Measurements from ENCODE around the gene STK39. TPM values are rescaled to one million over a fixed set of nuclear protein-coding genes. Genes with fewer than 3 reads are reported as not detected.

STK39 gene
- total RNA-seq, 1 donor from 2014 or later: 17.7 TPM

DNA sequence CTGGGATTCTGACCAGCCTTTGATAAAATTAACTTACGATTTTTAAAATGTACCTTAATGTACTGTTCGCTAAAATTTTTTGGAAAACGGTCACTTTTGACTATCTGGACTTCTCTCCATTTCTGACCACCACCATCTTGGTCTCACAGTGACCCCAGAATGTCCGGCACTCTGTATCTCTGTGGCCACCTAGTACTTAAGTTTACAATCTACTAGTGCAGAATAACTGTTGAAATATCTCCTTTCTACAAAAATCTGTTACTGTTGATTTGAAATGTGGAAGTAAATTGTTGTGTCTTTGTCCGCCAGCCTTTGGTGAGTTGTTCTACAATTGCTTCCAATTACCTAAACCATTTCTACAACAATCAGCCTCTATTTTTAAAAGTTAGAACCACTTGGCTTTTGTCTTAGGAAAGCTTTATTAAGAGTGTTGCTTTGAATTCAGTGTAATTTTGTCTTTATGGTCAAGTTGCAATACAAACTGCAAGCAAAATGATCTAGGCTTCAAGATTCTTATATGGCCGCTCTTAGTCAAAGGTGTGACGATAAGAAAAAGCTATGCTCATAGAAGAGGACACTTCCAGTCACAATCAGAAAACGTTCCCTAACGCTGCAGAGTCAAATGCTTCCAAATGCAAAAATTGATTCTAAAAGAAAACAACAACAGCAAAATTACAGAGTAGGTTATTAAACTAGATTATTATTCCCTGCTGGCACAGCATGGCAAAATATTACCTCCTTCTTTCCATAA lies 283.3 kb downstream of the STK39 start:
- intact Hi-C loops (cut with DNase I): loop anchor here (2.0 kb wide), 1 partner anchor 155 kb away; no protein-coding TSS in a partner anchor
- DNase-seq (ENCODE audit: missing footprints): no peak

DNA sequence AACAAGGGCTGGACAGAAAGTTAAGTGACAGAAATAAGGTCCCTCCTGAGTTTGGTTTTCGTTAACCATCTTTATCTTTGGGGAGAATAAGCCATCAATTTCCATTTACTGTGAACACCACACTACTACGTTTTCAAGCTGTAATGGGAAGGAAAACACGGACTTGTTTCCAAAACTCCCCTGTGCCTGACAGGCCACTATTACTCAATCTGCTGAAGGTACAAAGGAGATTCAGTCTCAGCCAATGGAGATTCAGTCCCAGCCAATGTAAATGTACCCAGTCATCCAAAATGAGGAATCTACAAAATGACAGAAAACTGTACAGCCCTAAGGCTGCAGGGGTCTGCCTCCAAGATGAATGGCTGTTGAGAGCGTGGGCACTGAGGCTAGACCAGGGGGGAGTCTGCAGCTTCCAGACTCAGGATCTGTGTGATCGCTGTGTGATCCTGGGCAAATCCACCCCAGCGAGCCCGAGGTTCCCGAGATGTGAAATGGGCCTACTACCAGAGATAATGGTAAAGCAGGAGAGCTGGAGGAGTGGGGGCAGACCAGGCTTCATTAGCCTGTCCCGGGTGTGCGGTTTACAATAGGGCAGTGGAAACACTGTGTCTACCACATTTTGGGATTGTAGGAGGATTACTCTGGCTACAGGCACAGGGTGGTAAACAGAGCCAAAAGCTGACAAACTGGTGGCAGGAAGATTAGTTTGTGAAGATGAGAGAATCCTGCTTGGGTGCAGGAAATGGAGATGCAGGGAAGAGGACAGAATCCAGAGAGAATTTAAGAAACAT lies 284.8 kb downstream of the STK39 start:
- DNase-seq (ENCODE audit: missing footprints): no peak
- no peak for ATAC-seq
- intact Hi-C loops (cut with DNase I): no loop called here

More for the DNA sequence above, 283.3 kb downstream of the STK39 start:
- no peak for ATAC-seq

DNA sequence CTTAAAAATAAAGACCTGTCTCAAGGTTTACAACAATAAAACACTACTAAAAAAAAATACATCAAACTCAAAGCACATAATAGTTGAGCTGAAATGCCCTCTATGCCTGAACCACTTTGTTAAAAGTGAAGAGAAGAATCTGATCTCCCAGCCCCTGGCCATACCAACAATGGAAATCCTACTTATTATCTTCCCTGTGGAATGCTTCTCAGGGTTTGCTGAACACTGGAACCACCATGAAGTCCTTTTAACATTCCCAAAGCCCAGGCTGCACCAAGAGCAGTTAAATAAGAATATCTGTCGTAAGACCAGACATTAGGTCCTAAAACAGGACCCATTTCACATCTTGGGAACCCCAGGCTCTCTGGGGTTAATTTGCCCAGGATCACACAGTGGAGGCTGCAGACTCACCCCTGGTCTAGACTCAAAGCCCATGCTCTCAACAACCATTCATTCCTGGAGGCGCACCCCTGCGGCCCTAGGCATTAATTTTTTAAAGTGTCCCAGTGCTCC lies 285.8 kb downstream of the STK39 start:
- intact Hi-C loops (cut with DNase I): no loop called here
- ATAC-seq: no peak
- no peak for DNase-seq (ENCODE audit: missing footprints)

DNA sequence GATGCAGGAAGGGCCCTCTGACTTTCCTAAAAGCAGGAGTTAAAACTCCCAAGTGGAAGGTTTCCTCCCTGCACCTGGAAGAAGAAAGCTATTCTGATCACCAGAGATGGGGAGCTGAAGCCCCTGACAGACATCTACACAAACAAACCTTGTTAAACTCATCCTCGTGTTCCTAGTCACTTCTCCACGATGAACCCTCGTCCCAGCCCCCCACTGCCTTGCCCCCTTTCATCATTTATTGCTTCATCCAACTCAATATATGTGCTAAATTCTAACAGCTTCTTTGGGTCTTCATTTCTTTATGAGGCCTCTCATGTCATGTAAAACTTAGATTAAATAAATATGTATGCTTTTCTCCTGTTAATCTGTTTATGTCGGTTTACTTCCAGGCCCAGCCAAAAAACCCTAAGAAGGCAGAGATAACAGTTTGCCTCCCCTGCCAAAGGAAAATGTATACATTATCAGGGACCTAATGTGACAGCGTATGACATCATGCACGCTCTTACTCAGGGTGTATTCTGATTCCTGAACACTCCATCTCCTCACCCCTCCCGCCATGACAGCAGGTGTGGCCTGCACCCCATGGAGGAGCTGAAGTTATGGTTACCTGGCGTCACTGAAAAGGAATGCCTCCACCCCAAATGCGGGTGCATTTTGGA lies 287.2 kb downstream of the STK39 start:
- ATAC-seq: no peak
- intact Hi-C loops (cut with DNase I): no loop called here

DNA sequence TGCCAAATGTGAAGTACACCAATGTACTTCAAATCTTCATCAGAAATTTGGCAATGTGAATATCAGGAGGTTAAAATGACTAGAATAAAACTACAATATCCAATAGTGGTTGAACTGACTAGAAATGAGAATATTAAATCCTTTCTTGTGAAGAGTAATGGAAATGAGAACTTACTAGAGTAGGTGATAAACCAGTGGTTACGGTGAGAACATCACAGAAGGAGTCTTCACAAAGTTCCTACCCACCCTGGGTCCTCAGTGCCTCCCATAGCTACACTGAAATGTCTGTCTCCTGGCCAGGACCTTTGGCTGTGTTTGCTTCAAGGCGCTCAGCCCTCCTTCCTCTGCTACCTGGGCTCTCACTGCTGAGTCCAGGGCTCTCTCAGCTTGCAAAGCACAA lies 289.7 kb downstream of the STK39 start:
- ATAC-seq (no peak), DNase-seq (ENCODE audit: missing footprints) (no peak)
- intact Hi-C loops (cut with DNase I): no loop called here

More for the DNA sequence above, 287.2 kb downstream of the STK39 start:
- no peak for DNase-seq (ENCODE audit: missing footprints)

DNA sequence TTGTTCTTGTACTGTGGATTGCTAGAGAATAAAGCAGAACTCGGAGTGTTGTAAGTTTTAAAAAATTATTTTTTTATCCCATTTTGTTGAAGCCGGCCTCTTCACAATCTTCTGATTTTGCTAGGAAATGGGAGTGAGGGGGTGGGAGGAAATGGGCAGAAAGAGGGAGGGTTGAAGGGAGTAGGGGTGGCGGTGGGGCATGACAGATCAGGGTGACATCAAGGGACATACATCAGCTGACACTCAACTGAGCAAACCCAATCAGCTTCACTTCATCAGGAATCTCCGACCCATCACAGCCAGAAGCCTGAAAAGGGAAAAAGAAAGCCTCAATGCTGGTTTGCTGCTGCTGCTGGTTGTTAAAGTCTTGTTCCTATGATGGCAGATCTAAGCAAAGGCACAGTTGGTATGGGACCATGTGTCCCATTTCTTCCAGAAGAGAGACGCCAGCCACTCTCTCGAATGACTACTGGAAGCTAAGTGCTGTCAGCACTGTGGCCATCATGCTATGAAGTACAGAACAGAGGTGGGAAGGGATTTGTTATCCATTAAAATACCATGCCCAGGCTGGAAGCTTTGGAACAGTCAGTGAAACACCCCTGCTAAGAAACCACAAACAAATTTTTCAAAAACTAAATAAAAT lies 292.0 kb downstream of the STK39 start:
- DNase-seq (ENCODE audit: missing footprints): no peak
- no peak for ATAC-seq

DNA sequence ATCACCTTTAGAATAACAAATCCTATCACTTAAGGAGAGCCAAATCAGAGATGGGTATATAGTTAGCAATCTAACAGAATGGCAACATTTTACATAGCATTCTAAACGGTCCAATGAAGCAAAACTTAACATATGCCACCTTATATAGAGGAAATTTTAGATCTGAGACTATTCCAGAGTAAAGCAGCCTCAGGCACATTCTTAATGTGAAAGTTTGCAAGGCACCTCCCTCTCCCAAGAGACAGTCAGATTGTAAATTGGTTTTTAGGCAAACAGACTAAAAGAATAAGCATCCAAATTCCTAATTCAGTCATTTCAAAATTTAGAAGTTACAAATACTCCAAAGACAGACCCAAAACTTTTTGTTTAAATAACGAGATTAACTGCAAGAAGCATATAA lies 292.9 kb downstream of the STK39 start:
- DNase-seq (ENCODE audit: missing footprints) (no peak), ATAC-seq (no peak)
- intact Hi-C loops (cut with DNase I): no loop called here

More for the DNA sequence above, 292.0 kb downstream of the STK39 start:
- intact Hi-C loops (cut with DNase I): no loop called here

DNA sequence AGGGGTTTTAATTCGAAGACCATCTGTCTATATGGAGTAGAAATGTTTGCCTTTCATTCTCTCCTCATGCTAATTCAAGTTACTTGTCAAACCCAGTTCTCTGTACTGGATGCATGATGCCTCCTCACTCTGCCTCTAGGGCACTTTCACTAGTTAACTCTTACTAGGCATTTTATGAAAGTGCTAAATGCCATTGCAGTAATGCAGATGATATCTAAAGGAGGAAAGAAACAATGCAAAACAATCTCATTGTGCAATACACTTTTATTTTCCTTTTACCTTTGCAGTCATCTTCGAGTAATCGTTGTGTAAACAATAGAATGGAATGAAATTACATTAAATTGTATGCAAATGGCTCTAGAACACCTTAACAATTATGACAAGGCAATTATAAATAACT lies 293.6 kb downstream of the STK39 start:
- ATAC-seq: no peak
- intact Hi-C loops (cut with DNase I): no loop called here
- no peak for DNase-seq (ENCODE audit: missing footprints)

DNA sequence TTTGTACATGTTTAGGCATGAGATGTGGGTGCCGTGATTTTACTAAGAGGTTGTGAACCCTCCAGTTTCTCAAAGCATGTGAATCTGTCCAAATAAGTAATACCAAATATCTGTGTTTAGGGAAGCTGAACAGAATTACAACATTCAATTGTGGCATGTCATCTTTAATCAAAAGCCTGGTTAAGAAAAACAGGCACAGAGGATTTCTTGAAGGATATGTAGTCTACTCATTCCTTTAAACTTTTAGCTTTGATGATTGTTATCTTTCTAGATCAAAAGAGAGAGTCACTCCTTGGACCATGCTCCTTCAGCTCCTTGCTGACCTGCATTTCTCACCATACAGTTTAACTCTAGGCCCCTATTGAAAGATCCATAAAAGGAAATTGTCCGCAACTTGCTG lies 296.8 kb downstream of the STK39 start:
- DNase-seq (ENCODE audit: missing footprints): no peak
- intact Hi-C loops (cut with DNase I): no loop called here
- ATAC-seq: no peak

DNA sequence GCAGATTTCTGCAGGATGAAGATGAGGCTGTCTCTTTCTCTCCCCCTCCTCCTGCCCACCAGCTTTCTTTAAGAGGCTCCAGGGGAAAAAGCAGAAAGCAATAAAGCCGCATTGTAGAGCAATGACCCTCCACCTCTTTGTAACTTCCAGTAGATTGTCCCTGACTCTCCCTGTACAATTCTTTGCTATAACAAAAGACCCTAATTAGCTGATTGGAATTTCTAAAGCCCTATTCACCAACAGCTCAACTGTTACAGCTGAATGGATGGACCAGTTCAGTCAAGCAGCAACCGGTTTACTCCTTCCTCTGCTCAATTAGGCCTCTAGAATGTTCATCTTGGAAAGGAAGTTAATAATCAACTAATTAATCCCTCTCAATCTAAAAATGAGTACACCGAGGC lies 301.0 kb downstream of the STK39 start:
- intact Hi-C loops (cut with DNase I): no loop called here
- ATAC-seq: no peak
- DNase-seq (ENCODE audit: missing footprints): no peak

DNA sequence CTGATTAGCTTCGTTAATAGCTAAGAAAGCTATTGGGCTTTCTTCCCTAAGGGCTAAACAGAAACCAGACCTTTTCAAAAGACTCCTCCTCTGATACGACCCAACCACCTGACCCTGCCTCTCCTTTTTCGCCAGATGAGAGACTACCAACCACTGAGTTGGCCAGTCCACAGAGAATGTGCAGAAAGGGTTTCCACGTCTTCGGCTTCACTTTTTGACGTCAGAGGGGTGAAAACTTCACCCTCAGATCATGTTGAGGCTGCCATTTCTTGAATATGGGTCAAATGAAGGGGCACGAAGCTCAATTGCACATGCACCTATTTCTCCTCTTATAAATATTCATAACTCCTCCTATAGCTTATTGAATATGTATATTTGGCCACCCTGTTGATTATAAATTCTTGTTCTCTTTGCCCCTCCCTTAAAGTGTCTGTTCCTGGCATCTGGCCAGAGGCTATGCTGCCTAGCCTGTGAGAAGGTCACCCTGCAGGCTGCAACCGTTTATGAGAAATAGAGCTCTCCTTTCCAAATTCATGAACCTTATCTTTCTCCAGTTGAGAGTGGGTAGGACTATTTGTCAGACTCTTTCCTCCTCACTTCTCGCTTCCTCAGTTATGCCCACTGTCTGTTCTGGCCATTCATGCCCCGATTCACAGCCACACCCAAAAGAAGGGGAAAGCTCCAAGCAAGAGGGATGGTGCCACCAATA lies 301.6 kb downstream of the STK39 start:
- intact Hi-C loops (cut with DNase I): no loop called here
- DNase-seq (ENCODE audit: missing footprints): no peak
- no peak for ATAC-seq

DNA sequence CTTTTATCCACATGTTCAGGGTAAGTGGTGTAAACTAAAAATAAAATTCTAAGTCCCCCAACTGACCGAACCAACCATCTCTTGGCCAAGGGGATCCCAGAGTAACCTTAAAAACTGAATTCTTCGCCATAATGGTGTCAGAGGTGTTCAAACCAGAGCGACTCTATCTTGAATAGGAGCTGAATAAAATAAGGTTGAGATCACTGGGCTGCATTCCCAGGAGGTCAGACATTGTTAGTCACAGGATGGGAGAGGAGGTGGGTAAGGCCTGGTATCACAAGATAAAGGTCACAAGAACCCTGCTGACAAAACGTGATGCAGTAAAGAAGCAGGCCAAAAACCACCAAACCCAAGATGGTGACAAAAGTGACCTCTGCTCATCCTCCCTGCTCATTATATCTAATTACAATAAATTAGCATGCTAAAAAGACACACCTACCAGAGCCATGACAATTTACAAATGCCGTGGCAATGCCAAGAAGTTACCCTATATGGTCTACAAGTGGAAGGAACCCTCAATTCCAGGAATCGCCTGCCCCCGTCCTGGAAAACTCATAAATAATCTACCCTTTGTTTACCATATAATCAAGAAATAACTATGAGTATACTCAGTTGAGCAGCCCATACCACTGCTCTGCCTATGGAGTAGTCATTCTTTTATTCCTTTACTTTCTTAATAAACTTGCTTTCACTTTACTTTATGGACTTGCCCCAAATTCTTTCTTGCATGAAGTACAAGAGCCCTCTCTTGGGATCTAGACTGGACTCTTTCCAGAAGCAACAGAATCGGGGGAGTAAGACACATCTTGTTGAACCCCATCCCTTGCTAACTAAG lies 302.4 kb downstream of the STK39 start:
- intact Hi-C loops (cut with DNase I): no loop called here
- ATAC-seq: no peak
- no peak for DNase-seq (ENCODE audit: missing footprints)

DNA sequence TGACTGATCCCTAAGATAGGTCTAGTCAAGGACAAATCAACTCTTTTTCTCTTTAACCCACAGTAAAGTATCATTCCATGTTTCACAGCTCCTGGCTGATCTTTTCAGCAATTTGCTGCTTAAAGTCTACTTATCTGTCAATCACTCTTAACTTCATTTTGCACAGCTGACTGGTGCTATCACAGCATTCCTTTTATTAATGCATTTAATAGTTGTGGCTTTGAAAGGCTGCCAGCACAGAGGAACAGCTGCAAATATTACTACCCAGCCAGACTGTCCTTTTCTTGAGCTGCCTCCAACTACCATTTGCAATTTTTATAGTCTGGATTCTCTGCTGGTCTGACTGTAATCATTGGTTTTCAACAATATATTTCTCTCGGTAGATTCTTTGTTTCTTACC lies 303.5 kb downstream of the STK39 start:
- ATAC-seq (no peak), DNase-seq (ENCODE audit: missing footprints) (no peak)
- intact Hi-C loops (cut with DNase I): no loop called here

DNA sequence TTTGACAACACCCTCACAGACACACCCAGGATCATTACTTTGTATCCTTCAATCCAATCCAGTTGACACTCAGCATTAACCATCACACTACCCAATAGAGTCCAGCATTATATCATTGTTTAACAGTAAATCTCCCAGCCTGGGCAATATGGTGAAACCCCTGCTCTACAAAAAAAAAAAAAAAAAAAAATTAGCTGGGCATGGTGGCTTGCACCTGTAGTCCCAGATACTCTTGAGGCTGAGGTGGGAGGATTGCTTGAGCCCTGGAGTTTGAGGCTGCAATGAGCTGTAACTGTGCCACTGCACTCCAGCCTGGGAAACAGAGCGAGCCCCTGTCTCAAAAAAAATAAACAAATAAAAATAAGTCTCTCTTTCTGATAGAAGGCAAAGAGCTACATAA lies 304.0 kb downstream of the STK39 start:
- no peak for DNase-seq (ENCODE audit: missing footprints)
- intact Hi-C loops (cut with DNase I): no loop called here
- no peak for ATAC-seq

DNA sequence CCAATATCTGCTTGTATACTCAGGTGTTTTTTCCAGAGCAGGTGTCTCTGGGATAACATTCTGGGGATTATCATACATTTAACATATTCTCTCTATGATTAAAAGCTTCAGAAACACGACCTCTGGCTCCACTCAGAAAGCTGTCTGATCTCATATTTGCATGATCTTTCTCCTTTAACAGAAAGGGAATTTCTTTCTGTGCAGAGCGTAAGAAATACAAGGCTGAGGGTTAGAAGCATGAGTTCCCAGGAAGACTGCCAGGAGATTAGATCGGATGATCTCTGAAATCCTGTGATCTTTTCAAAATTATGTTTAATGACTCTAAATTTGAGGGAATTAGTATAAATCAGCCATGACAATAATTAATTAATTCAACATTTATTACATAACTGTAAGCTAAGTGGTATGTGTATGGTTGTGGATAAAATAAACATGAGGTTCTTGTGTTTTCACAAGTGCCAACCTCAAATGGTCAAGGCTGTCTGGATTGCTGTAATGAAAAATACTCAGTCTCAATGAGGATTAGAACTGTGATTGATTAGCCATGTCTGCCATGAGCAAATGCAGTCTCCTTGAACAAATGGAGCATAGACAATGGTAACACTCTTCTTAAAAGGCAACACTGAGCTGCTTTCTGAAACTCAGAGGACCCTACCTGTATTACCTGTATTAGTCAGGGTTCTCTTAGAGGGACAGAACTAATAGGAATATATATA lies 304.9 kb downstream of the STK39 start:
- DNase-seq (ENCODE audit: missing footprints) (no peak), ATAC-seq (no peak)
- intact Hi-C loops (cut with DNase I): no loop called here

DNA sequence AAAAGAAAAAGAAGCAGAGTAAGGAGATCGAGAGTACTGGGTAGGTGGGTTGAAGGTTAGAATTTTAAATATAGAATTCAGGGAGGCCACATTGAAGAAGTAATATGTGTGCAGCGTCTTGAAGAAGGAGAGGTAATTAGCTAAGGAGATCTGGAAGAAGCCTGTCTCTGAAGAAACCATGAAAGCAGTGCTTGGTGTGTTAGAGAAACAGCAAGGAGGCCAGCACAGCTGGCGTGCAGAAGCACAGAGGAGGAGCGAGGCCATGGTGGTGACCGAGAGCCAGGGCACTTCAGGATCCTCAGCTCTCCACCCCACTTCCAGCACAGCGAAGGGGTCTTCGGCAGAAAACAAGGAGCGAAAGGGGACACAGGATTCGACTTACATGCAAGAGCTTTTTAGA lies 305.8 kb downstream of the STK39 start:
- intact Hi-C loops (cut with DNase I): no loop called here
- no peak for DNase-seq (ENCODE audit: missing footprints)
- no peak for ATAC-seq
